Fibroblast of pulmonary artery (primary cell): ENCODE results near the gene MMP21.

Experiments used
- DNase-seq: peaks from one replicate; pipeline ENCODE4 v3.0.0-alpha.2; 2010; ENCODE audit warnings: low read depth
- H3K4me3 ChIP-seq: replicated peaks from 2 replicates; pipeline ENCODE4 v1.5.1; 2011; ENCODE audit warnings: low read depth, mild to moderate bottlenecking, control low read depth, low read length, moderate library complexity
- CTCF ChIP-seq: IDR thresholded peaks from 2 replicates; pipeline ENCODE4 v1.5.1; 2011; ENCODE audit warnings: mild to moderate bottlenecking, control low read depth, low read length, inconsistent platforms; ENCODE audit errors: missing control alignments

The MMP21 gene

GRCh38 chr10:125773687-125774543, 1.7 kb downstream of the MMP21 start:
- no peak for DNase-seq
- no peak for TF ChIP-seq CTCF
- no peak overlapping the region for H3K4me3 ChIP-seq

- TF ChIP-seq CTCF: no peak
- H3K4me3 ChIP-seq: no peak overlapping the region
- DNase-seq: no peak
Observed at GRCh38 chr10:125772864-125773180, 2.8 kb downstream of the MMP21 start.

GRCh38 chr10:125772112-125772863, 3.3 kb downstream of the MMP21 start:
- no peak for TF ChIP-seq CTCF
- DNase-seq: no peak
- H3K4me3 ChIP-seq: no peak overlapping the region

GRCh38 chr10:125770844-125771243, 4.8 kb downstream of the MMP21 start:
- TF ChIP-seq CTCF: no peak
- no peak for DNase-seq

GRCh38 chr10:125769175-125769574, 6.4 kb downstream of the MMP21 start:
- no peak for TF ChIP-seq CTCF
- H3K4me3 ChIP-seq: no peak overlapping the region
- no peak for DNase-seq

More at GRCh38 chr10:125770844-125771243, 4.8 kb downstream of the MMP21 start:
- H3K4me3 ChIP-seq: no peak overlapping the region

GRCh38 chr10:125768219-125768855, 7.3 kb downstream of the MMP21 start:
- peak; percentile 41 for DNase-seq
- no peak for TF ChIP-seq CTCF

More at GRCh38 chr10:125768219-125768855, 7.3 kb downstream of the MMP21 start:
- no peak overlapping the region for H3K4me3 ChIP-seq
